ENCODE data around the gene ADNP.

The ADNP gene

GRCh38 chr20:50844430-50845100 lies 86.7 kb downstream of the ADNP start:
- peak; percentile 9 for DNase-seq

- no peak for DNase-seq
These were observed 87.6 kb downstream of the ADNP start for GRCh38 chr20:50843331-50844276.

- DNase-seq: no peak
These were observed 88.4 kb downstream of the ADNP start for GRCh38 chr20:50842821-50843220.
